ENCODE data around the gene PLAAT4.
"Not testable (repeated sequence)": the region's sequence is repeated elsewhere in the genome, so short reads cannot be mapped to it uniquely, and the experiment has no call there.

Gene PLAAT4

DNA sequence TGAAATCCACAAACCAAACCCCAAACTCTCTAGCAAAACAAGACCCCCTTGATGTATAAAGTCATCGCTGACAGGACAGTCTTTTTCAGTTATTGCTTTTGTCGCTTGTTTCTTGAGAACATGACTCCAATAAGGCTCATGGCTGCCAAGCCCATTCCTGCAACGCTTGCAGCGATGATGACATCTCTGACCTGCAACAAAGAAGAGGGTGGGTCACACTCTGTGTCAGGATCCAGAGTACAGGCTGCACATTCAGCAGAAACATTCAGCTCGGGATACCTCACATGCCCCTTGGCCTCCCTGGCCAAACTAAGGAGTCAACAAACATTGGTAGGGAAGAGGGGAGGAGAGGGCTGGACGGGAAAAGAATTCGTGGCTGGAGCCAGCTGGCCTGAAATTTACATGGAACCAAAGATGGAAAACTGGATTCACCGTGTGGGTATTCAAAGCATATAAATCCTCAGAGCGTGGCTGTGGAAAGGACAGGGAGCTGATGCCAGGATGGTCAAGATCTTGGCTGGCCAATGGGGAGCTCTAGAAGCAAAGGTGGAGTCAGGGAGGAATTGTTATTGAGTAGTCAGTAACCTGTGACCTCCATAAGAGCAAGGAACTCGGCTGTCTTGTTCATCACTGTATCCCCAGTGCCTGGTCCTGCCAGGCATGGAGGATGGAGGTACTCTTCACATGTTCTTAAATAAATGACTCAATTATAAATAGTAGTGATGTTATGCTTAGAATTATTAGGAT lies 38.4 kb downstream of the PLAAT4 start:
- POLR2A ChIA-PET (ENCODE audit: low non-redundant PET) = no interaction called here
- no peak for DNase-seq (ENCODE audit: low spot score)
- CTCF ChIA-PET = no interaction called here
- no peak for TF ChIP-seq CTCF (conservative IDR thresholded peaks at IDR 0.05; ENCODE audit: low read depth)
- peak overlapping the region; percentile 66 for H3K27ac ChIP-seq

GRCh38 chr11:63578882-63579281 lies 42.3 kb downstream of the PLAAT4 start:
- H3K27ac ChIP-seq; POLR2A ChIA-PET (ENCODE audit: low non-redundant PET); CTCF ChIA-PET; DNase-seq (ENCODE audit: low spot score): not testable (repeated sequence)

- H3K27ac ChIP-seq; DNase-seq (ENCODE audit: low spot score); CTCF ChIA-PET; POLR2A ChIA-PET (ENCODE audit: low non-redundant PET): not testable (repeated sequence)
Observed at GRCh38 chr11:63581224-63581623, 44.6 kb downstream of the PLAAT4 start.

DNA sequence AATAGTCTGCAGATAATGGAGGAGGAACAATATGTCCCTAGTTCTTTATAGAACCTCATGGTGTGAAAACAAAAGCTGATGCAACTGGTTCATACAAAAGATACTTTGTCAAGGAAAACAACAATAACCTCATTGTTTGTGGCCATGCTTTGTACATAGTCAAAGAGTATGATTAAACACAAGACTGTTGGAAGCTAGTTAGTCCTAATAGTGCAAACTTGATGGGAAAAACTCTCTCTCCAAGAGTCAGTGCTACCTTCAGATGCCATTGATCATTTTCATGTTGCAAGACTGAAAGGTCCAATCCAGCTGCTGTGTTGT lies 46.7 kb downstream of the PLAAT4 start:
- POLR2A ChIA-PET (ENCODE audit: low non-redundant PET) = no interaction called here
- CTCF ChIA-PET = interaction anchor here (0.6 kb wide), 2 partner anchors 111 to 277 kb away, joined by 3 to 4 read pairs; no protein-coding TSS in a partner anchor
- no peak for DNase-seq (ENCODE audit: low spot score)
- TF ChIP-seq CTCF (conservative IDR thresholded peaks at IDR 0.05; ENCODE audit: low read depth) = no peak
- H3K27ac ChIP-seq = no peak overlapping the region

DNA sequence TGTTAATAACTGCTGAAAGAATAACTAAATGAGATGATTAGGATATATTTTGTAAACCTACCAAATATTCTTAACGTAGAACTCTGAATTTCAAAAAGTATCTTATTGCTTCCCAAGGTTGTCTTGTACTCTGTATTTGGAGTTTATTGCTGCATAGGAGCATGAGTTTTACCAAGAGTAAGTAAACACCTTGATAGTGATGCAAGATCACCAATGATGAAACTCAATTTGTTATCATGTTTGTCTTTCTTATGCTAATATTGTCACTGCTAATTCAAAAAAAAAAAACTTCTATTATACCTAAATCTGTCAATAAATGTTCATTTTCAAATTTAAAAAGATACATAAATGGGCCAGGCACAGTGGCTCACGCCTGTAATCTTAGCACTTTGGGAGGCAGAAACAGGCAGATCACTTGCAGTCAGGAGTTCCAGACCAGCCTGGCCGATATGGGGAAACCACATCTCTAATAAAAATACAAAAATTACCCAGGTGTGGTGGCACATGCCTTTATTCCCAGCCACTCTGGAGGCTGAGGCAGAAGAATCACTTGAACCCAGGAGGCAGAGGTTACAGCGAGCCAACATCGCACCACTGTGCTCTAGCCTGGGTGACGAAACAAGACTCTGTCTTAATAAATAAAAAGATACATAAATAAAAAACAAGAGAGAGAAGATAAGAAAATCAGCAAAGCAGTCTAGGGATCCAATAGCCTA lies 50.0 kb downstream of the PLAAT4 start:
- CTCF ChIA-PET = interaction anchor here (0.6 kb wide), 1 partner anchor 123 kb away, joined by 4 read pairs; no protein-coding TSS in a partner anchor
- TF ChIP-seq CTCF (conservative IDR thresholded peaks at IDR 0.05; ENCODE audit: low read depth) = no peak
- no peak overlapping the region for H3K27ac ChIP-seq
- no peak for DNase-seq (ENCODE audit: low spot score)
- POLR2A ChIA-PET (ENCODE audit: low non-redundant PET) = no interaction called here

GRCh38 chr11:63589000-63589399 lies 52.4 kb downstream of the PLAAT4 start:
- no peak for DNase-seq (ENCODE audit: low spot score)
- no peak for TF ChIP-seq CTCF (conservative IDR thresholded peaks at IDR 0.05; ENCODE audit: low read depth)
- CTCF ChIA-PET = no interaction called here
- POLR2A ChIA-PET (ENCODE audit: low non-redundant PET) = no interaction called here
- H3K27ac ChIP-seq = no peak overlapping the region

DNA sequence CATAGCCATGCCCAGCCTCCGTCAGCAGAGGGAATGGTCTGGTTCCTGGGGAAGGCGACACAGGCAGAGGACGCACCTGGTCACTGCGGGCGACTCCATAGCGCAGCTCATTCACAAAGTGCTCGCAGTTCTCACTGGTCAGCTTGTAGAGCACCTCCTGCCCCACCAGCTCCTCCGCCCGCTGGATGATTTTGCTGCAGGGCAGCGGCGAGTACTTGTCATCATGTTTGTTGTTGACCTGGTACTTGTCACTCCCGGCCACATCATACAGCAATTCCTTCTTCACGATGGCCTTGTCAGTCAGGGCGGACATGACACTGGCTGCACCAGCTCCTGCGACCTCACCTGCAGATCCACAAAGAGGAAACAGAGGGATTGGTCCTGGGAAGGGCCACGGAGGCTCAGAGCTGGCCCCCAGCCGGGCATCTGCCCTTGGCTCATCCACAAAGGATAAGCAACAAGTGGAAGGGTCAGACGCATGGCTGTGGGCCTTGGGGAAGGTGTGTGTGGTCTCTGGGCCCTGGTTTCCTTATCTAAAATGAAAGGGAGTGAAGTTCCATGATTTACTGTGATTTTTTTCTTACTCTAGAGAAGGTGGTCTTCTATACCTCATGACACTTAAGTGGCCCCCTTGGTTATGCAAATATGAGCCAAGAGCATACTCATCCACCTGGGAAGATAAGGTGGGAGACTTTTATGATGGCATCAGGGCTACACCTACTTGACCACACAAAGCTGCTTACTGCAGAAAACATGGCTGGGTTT lies 53.6 kb downstream of the PLAAT4 start:
- no peak for TF ChIP-seq CTCF (conservative IDR thresholded peaks at IDR 0.05; ENCODE audit: low read depth)
- no peak overlapping the region for H3K27ac ChIP-seq
- POLR2A ChIA-PET (ENCODE audit: low non-redundant PET) = interaction anchor here (0.6 kb wide), 1 partner anchor 76 kb away, joined by 3 read pairs; no protein-coding TSS in a partner anchor
- CTCF ChIA-PET = no interaction called here
- DNase-seq (ENCODE audit: low spot score) = no peak
